Gastrocnemius medialis (tissue), 4 donors: Measurements from ENCODE around the gene NTM. TPM values are rescaled to one million over a fixed set of nuclear protein-coding genes. Genes with fewer than 3 reads are reported as not detected.

Experiments
- ATAC-seq, 2 donors: fragments of 150-250 bp; one replicate each; pipeline ENCODE4 v1.9.1; 2016
- DNase-seq, 2 donors: peaks; one replicate each; pipeline ENCODE4 v3.0.0-alpha.2; 2019
- H3K27ac ChIP-seq, 4 donors: fragments of 200-600 bp; sonication (generic); 1 replicate in 1 of 4; 2 replicates in 3 of 4; pipeline ENCODE4 v1.5.1; 2016 to 2018; ENCODE audit warnings: mild to moderate bottlenecking in 2 of 4, moderate library complexity in 1 of 4
- H3K27me3 ChIP-seq, 3 donors: fragments of 200-600 bp; sonication (generic) in 2 of 3; 1 replicate in 1 of 3; 2 replicates in 2 of 3; pipeline versions ENCODE4 v1.5.1 to v1.6.0; 2016 to 2019; ENCODE audit warnings: mild to moderate bottlenecking in 1 of 3, moderate library complexity in 1 of 3
- H3K36me3 ChIP-seq, 2 donors: fragments of 200-600 bp; sonication (generic) in 1 of 2; one replicate each; pipeline ENCODE4 v1.5.1; 2017 to 2018
- H3K4me1 ChIP-seq, 2 donors: fragments of 200-600 bp; sonication (generic) in 1 of 2; one replicate each; pipeline ENCODE4 v1.5.1; 2016 to 2017; ENCODE audit warnings: mild to moderate bottlenecking in 2 of 2
- H3K4me3 ChIP-seq, 4 donors: fragments of 200-600 bp; sonication (generic) in 3 of 4; 1 replicate in 1 of 4; 2 replicates in 3 of 4; pipeline ENCODE4 v1.5.1; 2016 to 2019; ENCODE audit warnings: mild to moderate bottlenecking in 2 of 4
- H3K9me3 ChIP-seq, 3 donors: fragments of 200-600 bp; sonication (generic) in 2 of 3; 1 replicate in 1 of 3; 2 replicates in 2 of 3; pipeline ENCODE4 v1.5.1; 2016 to 2019
- POLR2A ChIP-seq, 2 donors: fragments of 450-650 bp; IDR thresholded peaks; one replicate each; pipeline ENCODE4 v1.6.1; 2017; ENCODE audit warnings: antibody characterized with exemption in 2 of 2, mild to moderate bottlenecking in 2 of 2, moderate library complexity in 2 of 2
- in situ Hi-C, 4 donors: fragments of 200-750 bp; cut with MboI; loops; one replicate each; pipeline versions ENCODE4 v1.15.0 to v1.8.0; 2017; ENCODE audit warnings: low sequenced_read_pairs in 4 of 4
- intact Hi-C: fragments of 100-400 bp; cut with DNase I; formaldehyde crosslinking; loops from one replicate; pipeline ENCODE4 v1.15.1; 2023; ENCODE audit warnings: low total_unique reads
- total RNA-seq, 4 donors: library from RNA; depleted of rRNA; stranded (reverse); fragments of >200 nt; gene quantifications; one replicate each; pipeline versions ENCODE4 v1.1.0 to v1.2.3, GENCODE V29; 2016
- TF ChIP-seq, protein P1 (sequence below), 5 experiments: fragments of 450-650 bp in 3 of 5; fragments of 200-600 bp in 2 of 5; sonication (generic) in 2 of 5; IDR thresholded peaks in 4 of 5; conservative IDR thresholded peaks in 1 of 5; 1 replicate in 4 of 5; 2 replicates in 1 of 5; pipeline ENCODE4 v1.5.1; 2016 to 2019; ENCODE audit warnings: antibody characterized with exemption in 5 of 5, mild to moderate bottlenecking in 3 of 5, moderate library complexity in 3 of 5

Gene NTM
- total RNA-seq, 4 donors from 2014 or later, result 0.69 TPM; not detected in 3

DNA sequence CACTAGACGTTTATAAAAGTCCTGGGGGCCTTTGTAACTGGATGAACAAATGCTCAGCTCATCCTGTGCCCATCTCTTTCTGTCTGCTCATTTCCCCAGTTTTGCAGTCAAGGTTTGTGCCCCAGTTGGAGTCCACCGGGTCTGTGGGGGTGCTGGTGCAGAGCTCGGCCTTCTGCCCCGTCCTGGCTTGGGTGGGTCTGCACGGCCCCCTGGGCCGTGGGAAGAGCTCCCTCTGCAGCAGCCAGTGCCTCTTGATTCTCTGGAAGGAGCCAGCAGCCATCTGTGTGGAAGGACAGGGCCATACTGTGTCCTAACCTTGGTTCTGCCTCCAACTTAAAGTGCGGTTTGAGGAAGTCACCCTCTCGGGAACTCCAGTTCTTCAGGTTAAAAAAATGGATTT lies 140.2 kb downstream of the NTM start:
- Histone ChIP-seq H3K27ac (no peak overlapping the region), H3K9me3 (no peaks in the 10 kb centered on the region), H3K4me3 (no peak overlapping the region), H3K4me1 (no peaks in the 10 kb centered on the region), H3K27me3 (no peaks in the 10 kb centered on the region), H3K36me3 (no peaks in the 10 kb centered on the region)
- intact Hi-C loops (no loop called here), in situ Hi-C loops (loop anchor here in 2 of 4 donors (10.0 to 25.0 kb wide), 2 partner anchors 446 to 448 kb away; no protein-coding TSS in a partner anchor)
- DNase-seq, result no peak
- TF ChIP-seq POLR2A (IDR thresholded peaks at IDR 0.05), result no peak
- TF ChIP-seq, protein P1, sequence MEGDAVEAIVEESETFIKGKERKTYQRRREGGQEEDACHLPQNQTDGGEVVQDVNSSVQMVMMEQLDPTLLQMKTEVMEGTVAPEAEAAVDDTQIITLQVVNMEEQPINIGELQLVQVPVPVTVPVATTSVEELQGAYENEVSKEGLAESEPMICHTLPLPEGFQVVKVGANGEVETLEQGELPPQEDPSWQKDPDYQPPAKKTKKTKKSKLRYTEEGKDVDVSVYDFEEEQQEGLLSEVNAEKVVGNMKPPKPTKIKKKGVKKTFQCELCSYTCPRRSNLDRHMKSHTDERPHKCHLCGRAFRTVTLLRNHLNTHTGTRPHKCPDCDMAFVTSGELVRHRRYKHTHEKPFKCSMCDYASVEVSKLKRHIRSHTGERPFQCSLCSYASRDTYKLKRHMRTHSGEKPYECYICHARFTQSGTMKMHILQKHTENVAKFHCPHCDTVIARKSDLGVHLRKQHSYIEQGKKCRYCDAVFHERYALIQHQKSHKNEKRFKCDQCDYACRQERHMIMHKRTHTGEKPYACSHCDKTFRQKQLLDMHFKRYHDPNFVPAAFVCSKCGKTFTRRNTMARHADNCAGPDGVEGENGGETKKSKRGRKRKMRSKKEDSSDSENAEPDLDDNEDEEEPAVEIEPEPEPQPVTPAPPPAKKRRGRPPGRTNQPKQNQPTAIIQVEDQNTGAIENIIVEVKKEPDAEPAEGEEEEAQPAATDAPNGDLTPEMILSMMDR (IDR thresholded peaks at IDR 0.05 in 4 of 5, conservative IDR thresholded peaks at IDR 0.05 in 1 of 5), result no peak
- ATAC-seq, result no peak

- Histone ChIP-seq H3K9me3 (no peaks in the 10 kb centered on the region), H3K36me3 (no peaks in the 10 kb centered on the region), H3K27ac (no peak overlapping the region), H3K4me1 (no peaks in the 10 kb centered on the region), H3K4me3 (no peak overlapping the region), H3K27me3 (no peaks in the 10 kb centered on the region)
- DNase-seq, result no peak
- intact Hi-C loops (no loop called here), in situ Hi-C loops (loop anchor here in 2 of 4 donors (10.0 to 25.0 kb wide), 2 partner anchors 447 to 449 kb away; no protein-coding TSS in a partner anchor)
- TF ChIP-seq, protein P1 (IDR thresholded peaks at IDR 0.05 in 4 of 5, conservative IDR thresholded peaks at IDR 0.05 in 1 of 5), result peak in 1 of 5 experiments; percentile 37
- no peak for TF ChIP-seq POLR2A (IDR thresholded peaks at IDR 0.05)
- ATAC-seq, result no peak
Measured at GRCh38 chr11:131511794-131512193, 141.4 kb downstream of the NTM start.

- intact Hi-C loops (no loop called here), in situ Hi-C loops (loop anchor here in 2 of 4 donors (10.0 to 25.0 kb wide), 2 partner anchors 447 to 450 kb away; no protein-coding TSS in a partner anchor)
- Histone ChIP-seq H3K27ac (no peak overlapping the region), H3K27me3 (no peaks in the 10 kb centered on the region), H3K4me1 (no peaks in the 10 kb centered on the region), H3K36me3 (no peaks in the 10 kb centered on the region), H3K9me3 (no peaks in the 10 kb centered on the region), H3K4me3 (no peak overlapping the region)
- ATAC-seq, result no peak
- no peak for DNase-seq
- TF ChIP-seq, protein P1 (IDR thresholded peaks at IDR 0.05 in 4 of 5, conservative IDR thresholded peaks at IDR 0.05 in 1 of 5), result no peak
- TF ChIP-seq POLR2A (IDR thresholded peaks at IDR 0.05), result no peak
Measured at GRCh38 chr11:131512228-131512627, 141.8 kb downstream of the NTM start.

DNA sequence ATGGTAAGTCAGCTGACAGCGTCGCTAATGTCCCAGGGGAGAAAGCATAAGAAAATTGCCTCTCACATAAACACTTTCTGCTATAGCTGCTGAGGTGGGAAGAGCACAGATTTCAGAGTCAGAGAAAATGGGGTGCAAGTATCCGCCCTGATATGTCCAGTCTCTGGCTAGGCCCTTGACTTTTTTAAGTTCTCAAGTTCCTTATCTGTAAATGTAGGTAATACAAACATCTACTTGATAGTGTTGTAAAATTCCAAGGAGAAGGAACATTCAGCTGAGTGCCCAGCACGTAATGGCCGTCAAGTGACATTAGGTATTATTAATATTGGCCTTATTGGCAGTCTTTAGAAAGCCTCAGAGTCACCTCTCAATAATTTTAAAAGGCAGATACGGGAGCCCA lies 143.6 kb downstream of the NTM start:
- Histone ChIP-seq H3K9me3 (no peaks in the 10 kb centered on the region), H3K4me1 (no peaks in the 10 kb centered on the region), H3K4me3 (no peak overlapping the region), H3K36me3 (no peaks in the 10 kb centered on the region), H3K27ac (no peak overlapping the region), H3K27me3 (no peaks in the 10 kb centered on the region)
- intact Hi-C loops, result no loop called here
- ATAC-seq (no peak), DNase-seq (no peak)
- in situ Hi-C loops, result loop anchor here in 2 of 4 donors (10.0 to 25.0 kb wide), 2 partner anchors 449 to 452 kb away; no protein-coding TSS in a partner anchor
- TF ChIP-seq POLR2A (IDR thresholded peaks at IDR 0.05), result no peak
- TF ChIP-seq, protein P1 (IDR thresholded peaks at IDR 0.05 in 4 of 5, conservative IDR thresholded peaks at IDR 0.05 in 1 of 5), result no peak
